Stimulated activated CD4-positive, alpha-beta T cell treated with anti-CD3 and anti-CD28 coated beads, Interleukin-2, amount 100 ng/mL, for 24 hours (primary cell): ENCODE data around the gene L2HGDH.

ENCODE experiments used
- DNase-seq, 2 donors: peaks; one replicate each; pipeline ENCODE4 v3.0.0-alpha.2; 2020

Gene L2HGDH

DNA sequence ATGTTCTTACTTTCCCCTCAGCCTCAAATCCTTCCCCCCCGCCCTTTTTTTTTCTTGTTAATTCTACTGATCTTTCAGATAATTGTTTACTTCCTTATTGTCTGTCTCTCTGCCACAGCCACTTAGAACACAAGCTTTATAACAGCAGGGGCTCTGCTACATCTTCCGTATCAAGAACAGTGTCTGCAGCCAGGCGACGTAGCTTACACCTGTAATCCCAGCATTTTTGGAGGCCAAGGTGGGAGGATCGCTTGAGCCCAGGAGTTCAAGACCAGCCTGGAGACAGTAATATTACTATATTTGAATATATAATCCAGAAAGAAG lies 86.1 kb downstream of the L2HGDH start:
- no peak for DNase-seq

DNA sequence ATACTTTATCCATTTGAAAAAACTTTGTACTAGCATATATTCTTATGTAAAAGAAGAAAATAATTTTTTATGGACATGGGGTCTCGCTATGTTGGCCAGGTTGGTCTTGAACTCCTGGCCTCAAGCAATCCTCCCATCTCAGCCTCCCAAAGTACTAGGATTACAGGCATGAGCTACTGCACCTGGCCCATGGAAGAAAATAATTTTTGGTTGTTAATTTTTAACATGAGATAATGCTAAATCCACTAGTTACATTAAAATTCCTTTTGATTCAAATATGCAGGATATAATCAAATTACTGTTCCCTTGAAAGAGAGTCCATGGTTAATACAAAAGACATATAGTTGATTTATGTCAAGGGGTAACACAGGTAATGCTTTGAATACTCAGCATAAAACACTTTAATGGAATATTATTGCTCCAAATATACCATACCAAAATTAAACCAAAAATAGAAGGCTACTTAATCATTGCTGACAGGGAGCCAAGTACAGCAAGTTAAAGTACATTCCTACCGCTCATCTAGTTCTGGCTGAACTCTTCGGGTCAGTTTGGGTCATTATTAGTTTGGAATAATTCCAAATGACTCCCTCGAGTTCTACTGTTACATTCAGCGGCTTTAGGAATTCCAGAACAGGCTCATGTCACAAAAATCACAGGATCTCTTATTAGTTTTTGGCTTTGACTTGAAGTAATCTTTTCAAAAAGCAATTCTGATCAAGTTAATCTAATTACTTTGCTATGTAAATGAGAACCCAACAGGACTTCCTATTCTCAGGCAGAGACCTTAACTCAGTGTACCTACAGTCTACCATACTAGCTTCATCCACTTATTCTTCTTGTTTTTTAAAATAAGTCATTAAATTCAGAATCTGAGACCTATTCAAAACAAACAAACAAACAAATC lies 86.7 kb downstream of the L2HGDH start:
- no peak for DNase-seq

DNA sequence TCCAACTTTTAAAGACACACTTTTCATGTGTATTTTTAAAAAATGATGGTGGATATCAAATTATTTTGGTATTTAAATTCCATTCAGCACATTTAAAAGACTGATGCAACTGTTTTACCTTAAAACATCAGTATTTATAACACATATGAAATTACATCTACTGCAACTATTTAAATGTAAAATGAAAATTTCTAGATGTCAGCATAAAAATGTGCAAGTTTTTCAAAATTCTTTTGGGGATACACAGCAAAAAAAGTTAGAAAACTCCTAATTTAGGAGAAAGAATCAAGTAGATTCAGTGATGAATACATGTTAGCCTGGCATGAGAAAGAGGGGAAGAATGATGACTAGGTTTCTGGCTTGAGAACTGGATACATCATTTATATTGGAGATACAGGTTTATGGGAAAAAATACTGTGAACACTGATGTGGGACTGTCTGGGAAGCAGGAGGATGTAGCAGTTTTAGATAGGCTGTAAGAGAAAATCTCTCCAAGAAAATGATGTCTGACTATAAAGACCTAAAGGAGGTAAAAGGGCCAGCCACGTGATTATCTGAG lies 89.9 kb downstream of the L2HGDH start:
- no peak for DNase-seq

DNA sequence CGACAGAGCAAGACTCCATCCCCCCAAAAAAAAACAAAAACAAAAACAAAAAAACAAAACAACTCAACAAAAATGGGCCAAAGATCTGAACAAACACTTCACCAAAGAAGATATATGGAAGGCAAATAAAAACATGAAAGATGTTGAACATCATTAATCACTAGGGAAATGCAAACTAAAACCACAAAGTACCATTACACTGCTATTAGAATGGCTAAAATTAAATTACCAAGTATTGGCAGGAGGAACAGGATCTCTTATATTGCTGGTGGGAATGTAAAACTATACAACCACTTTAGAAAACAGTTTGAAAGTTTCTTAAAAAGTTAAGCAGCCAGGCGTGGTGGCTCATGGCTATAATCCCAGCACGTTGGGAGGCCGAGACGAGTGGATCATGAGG lies 93.5 kb downstream of the L2HGDH start:
- no peak for DNase-seq

DNA sequence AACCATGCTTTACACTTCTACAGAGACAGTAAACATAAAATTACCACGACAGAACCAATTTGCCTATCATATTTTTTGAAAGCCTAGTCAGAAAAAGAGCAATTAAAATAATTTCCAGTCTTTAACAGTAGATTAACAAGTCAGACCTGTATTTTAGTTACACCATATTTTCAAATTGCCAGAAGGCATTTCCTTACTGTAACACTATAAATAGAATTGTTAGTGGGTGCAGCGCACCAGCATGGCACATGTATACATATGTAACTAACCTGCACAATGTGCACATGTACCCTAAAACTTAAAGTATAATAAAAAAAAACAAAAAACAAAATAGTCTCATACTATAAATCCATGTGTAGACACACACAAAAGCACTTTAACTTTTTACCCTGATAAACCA lies 96.6 kb downstream of the L2HGDH start:
- DNase-seq: no peak

DNA sequence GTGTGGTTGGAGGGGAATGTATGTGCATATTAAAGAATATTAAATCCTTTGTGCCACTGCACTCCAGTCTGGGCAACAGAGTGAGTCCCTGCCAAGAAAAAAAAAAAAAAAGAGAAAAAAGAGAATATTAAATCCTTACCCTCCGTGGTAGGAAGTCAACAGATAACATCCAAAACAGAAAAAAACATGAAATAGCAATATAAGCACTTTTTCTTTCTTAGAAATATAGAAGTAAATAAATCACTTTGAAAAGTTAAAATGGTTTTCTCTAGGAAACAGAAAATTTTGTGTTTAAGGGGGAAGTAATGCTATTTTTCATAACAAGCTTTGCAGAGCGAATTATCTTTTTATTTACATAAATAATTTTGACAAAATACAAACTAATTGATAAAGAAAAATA lies 98.2 kb downstream of the L2HGDH start:
- no peak for DNase-seq

DNA sequence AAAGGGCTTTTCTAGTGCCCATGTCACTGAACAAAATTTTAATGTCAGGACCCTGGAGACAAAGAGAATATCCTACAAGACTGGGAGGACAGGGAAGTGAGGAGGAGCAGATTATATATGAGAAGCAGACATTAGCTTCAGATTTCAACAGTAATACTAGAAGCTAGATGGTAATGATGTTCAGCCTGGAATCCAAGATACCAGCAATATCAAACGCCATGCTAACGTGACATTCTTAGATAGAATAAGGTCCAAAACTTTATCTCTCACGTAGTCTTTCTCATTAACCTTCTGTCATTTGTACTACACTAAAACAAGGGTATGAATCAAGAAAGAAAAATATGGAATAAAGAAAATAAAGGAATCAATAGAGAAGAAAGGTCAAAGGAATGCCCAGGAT lies 99.3 kb downstream of the L2HGDH start:
- DNase-seq: no peak

DNA sequence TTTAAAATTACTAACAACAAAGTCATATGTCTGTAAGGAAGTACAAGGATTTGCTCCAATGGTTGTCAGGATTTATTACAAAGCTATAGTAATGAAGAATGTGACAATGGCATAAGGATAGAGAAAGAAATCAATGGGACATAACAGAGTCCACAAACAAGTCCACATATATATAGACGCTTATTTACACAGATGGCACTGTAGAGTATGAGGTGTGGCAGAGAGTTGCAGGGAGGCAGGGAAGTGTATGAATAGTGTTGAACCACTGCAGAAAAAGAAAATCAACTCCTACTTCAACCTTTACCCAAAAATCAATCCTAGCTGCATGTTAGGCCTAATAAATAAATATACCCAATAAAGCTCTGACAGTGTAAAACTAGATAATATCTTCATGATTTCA lies 102.0 kb downstream of the L2HGDH start:
- no peak for DNase-seq

DNA sequence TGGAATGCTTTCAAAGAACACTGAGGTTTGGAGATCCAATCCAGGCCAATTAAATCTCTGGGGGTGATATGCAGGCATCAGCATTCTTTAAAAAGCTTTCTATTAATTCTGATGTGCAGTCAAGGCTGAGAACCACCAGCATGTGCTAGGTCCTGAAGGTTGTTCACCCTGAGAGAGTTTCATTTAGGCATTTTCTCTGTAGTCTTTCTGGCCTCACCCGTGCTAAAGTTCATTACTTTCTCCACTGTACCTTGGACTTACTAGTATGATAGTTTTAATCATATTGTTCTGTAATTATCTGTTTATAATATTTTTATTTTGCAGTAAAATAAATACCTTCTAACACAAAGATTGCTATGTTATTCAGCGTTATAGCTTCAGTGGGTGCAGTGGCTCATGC lies 113.5 kb downstream of the L2HGDH start:
- DNase-seq: no peak

DNA sequence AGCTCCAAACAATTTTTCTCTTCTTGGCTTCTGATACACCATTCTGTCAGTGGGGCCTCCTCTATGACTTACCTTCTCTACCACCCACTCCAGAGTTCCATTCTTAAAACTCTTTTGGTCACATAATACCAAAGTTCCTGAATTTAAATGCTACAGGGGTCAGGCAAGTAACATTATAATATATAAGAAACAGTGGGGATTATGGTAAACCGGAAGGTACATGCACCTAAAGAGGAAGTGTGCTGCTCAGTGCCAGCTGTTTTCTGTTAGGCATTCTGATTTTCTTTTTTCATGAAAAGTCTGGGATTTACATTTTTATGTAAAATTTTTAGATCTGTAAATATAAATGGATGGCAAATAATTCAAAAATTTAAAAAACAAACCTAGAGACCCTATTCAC lies 120.5 kb downstream of the L2HGDH start:
- no peak for DNase-seq
